GM21390 (cell line): Measurements from ENCODE around the gene MEIOSIN.
"Not testable (repeated sequence)": the region's sequence is repeated elsewhere in the genome, so short reads cannot be mapped to it uniquely, and the experiment has no call there.

Source experiments
- ATAC-seq: cut with Tn5 transposase; IDR thresholded peaks from one replicate; pipeline ENCODE4 v1.9.1; 2021; ENCODE audit not compliant: unreplicated experiment

Gene MEIOSIN

GRCh38 chr19:45798995-45799517 is 65.8 kb downstream of the MEIOSIN start:
- no peak for ATAC-seq

- not testable (repeated sequence) for ATAC-seq
Observed at GRCh38 chr19:45799541-45799940, 66.3 kb downstream of the MEIOSIN start.

- ATAC-seq = no peak
Observed at GRCh38 chr19:45800070-45800553, 66.9 kb downstream of the MEIOSIN start.

- no peak for ATAC-seq
Observed at GRCh38 chr19:45801603-45802175, 68.5 kb downstream of the MEIOSIN start.

GRCh38 chr19:45804140-45804958 is 71.1 kb downstream of the MEIOSIN start:
- ATAC-seq = no peak

GRCh38 chr19:45804959-45805230 is 71.7 kb downstream of the MEIOSIN start:
- no peak for ATAC-seq

- ATAC-seq = no peak
Observed at GRCh38 chr19:45805719-45806118, 72.5 kb downstream of the MEIOSIN start.

- ATAC-seq = no peak
Observed at GRCh38 chr19:45809643-45810159, 76.5 kb downstream of the MEIOSIN start.

GRCh38 chr19:45812297-45812696 is 79.1 kb downstream of the MEIOSIN start:
- no peak for ATAC-seq
